Measurements from ENCODE around the gene SLC2A1. TPM values are rescaled to one million over a fixed set of nuclear protein-coding genes. Genes with fewer than 3 reads are reported as not detected.

Gene SLC2A1
- total and polyA plus RNA-seq, 11 donors, result 10.6 to 196 (median 29.9) TPM

DNA sequence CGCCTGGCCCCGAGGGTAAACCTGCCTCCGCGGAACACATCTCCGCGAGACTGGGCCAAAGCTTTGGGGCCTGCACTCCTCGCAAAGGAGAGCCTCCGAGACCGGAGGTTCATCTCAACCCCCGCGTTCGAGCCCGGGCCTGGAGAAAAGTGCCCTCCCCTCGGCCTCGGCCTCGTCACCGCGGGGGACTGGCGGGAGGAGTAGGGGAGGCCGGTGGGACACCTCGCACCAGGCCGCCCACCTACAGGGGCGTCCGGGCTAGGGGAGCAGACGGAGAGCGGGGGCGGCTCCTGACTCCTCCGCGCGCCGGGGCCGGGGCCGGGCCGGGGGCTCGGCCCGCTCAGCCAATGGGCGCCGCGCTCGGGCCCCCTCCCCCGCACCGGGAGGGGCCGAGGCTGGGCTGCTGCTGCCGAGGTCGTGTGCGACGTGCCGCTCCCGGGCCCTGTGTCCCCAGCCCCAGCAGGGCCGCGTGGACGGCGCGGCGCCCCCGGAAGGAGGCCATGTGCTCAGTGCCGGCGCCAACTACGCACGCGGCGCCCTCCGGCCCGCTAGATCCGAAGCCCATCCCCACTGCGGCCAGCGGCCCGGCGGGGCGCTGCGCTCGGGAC, 684 bp downstream of the SLC2A1 start:
- H3K9me3 ChIP-seq, result no peaks in the 10 kb centered on the region
- peak in 3 of 4 donors; percentile 18 to 80 (median 78) for ATAC-seq
- peaks cover 0 to 60% (median 26%) of the 10 kb centered on the region in 12 donors for H3K4me1 ChIP-seq
- H3K27ac ChIP-seq, result peak overlapping the region; percentile 49 to 93 (median 86)
- intact Hi-C loops (cut with DNase I), result loop anchor here in 2 of 10 donors (2.0 to 5.0 kb wide), 2 partner anchors 36 to 45 kb away; no protein-coding TSS in a partner anchor
- H3K4me3 ChIP-seq, result peak overlapping the region; percentile 58 to 97 (median 72)
- H3K36me3 ChIP-seq, result no peaks in the 10 kb centered on the region
- peak; percentile 49 to 79 (median 65) for DNase-seq
- no peak for TF ChIP-seq POLR2A (IDR thresholded peaks at IDR 0.05)
- peak in 1 of 12 donors; percentile 20 for TF ChIP-seq CTCF (IDR thresholded peaks at IDR 0.05)
- peaks cover 0 to 10% (median 0%) of the 10 kb centered on the region in 9 donors for H3K27me3 ChIP-seq
- WGBS, 4 donors, result 1 to 2% (median 1%) methylated on average over 12 to 72 of the region's 72 CpGs

DNA sequence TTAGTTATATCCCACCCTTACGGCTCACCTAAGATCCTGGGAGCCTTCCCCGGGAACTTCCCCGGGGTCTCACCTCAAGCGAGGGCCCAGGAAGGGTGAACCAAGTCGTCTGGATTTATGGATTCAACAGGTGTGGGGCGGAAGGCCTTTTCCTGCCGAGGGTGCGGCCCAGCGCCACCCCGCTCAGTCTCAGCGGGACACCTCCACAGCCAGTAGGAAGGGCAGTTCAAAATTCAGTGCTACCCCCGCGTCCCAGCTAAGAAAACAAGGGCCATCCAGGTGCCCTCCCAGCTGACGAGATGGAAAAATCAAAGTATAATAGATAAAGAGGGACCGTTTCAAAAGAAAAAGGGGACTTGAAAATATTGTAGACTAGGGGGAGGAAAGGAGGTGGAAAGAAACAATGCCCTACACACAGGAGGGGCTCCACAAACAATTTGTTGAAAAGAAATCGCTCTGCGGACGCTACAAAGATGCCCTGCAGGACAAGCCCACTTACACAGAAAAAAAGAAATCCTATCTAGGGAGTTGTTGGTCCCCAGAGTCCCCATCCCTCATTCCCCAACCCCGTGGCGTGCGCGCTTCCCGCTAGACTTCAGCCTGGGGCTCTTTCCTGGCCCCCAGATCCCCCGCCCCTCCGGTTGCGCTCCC, 1.3 kb downstream of the SLC2A1 start:
- no peak for TF ChIP-seq POLR2A (IDR thresholded peaks at IDR 0.05)
- TF ChIP-seq CTCF (IDR thresholded peaks at IDR 0.05), result no peak
- peak overlapping the region; percentile 58 to 97 (median 72) for H3K4me3 ChIP-seq
- H3K27ac ChIP-seq, result peak overlapping the region; percentile 49 to 93 (median 86)
- 32 to 43% (median 35%) methylated on average over 24 to 26 of the region's 26 CpGs for WGBS, 4 donors
- H3K4me1 ChIP-seq, result peaks cover 0 to 61% (median 30%) of the 10 kb centered on the region in 12 donors
- no peak for ATAC-seq
- intact Hi-C loops (cut with DNase I), result loop anchor here in 1 of 10 donors (5.0 kb wide), 1 partner anchor 35 kb away; no protein-coding TSS in a partner anchor
- H3K27me3 ChIP-seq, result peaks cover 0 to 10% (median 0%) of the 10 kb centered on the region in 9 donors
- no peak for DNase-seq
- H3K9me3 ChIP-seq, result no peaks in the 10 kb centered on the region
- H3K36me3 ChIP-seq, result no peaks in the 10 kb centered on the region

- DNase-seq (no peak), ATAC-seq (no peak)
- TF ChIP-seq POLR2A (IDR thresholded peaks at IDR 0.05) (no peak), CTCF (IDR thresholded peaks at IDR 0.05) (no peak)
- Histone ChIP-seq H3K4me3 (peak overlapping the region in 9 of 12 donors; percentile 63 to 97 (median 76)), H3K9me3 (no peaks in the 10 kb centered on the region), H3K4me1 (peaks cover 0 to 65% (median 30%) of the 10 kb centered on the region in 12 donors), H3K36me3 (no peaks in the 10 kb centered on the region), H3K27me3 (peaks cover 0 to 10% (median 0%) of the 10 kb centered on the region in 9 donors), H3K27ac (peak overlapping the region in 7 of 12 donors; percentile 72 to 93 (median 87))
- intact Hi-C loops (cut with DNase I), result loop anchor here in 1 of 10 donors (5.0 kb wide), 1 partner anchor 34 kb away; no protein-coding TSS in a partner anchor
- 66 to 73% (median 69%) methylated on average over 3 of the region's 3 CpGs for WGBS, 4 donors
Observed at GRCh38 chr1:42956739-42957138, 1.9 kb downstream of the SLC2A1 start.
